IPS-11a (cell line): ENCODE measurements around the gene KNL1.
"Not testable (repeated sequence)": the region's sequence is repeated elsewhere in the genome, so short reads cannot be mapped to it uniquely, and the experiment has no call there.

Experiments used
- H3K4me3 ChIP-seq: one replicate; pipeline ENCODE4 v1.5.1; 2013; ENCODE audit warnings: low read depth, low read length, control low read depth

Gene KNL1

DNA sequence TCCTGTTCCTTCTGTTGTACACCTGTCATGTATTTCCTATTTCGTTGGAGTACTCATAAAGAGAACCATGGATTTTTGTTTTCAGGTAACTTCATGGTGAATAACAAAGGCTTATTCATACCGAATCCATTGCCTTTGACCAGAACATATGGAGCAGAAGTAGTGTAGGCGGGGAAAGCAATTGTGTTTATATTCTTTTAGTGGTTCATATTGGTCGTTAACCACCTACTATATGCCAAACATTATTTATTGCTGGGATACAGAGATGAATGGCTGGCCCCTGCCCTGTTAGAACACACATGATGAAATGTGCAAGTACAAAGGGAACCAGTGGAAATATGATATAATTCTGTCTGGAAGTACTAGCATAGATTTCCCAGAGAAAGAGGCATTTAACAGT, 15.2 kb upstream of the KNL1 start:
- no peak overlapping the region for H3K4me3 ChIP-seq

DNA sequence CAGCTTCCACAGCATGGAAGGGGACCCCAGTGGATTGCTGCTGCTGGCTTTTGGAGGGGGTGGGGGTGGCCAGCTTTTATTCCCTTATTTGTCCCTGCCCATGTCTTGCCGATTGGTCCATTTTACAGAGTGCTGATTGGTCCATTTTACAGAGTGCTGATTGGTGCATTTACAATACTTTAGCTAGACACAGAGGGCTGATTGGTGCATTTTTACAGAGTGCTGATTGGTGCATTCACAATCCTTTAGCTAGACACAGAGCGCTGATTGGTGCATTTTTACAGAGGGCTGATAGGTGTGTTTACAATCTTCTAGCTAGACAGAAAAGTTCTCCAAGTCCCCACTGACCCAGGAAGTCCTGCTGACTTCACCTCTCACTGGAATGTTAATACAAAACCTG, 12.3 kb upstream of the KNL1 start:
- not testable (repeated sequence) for H3K4me3 ChIP-seq

DNA sequence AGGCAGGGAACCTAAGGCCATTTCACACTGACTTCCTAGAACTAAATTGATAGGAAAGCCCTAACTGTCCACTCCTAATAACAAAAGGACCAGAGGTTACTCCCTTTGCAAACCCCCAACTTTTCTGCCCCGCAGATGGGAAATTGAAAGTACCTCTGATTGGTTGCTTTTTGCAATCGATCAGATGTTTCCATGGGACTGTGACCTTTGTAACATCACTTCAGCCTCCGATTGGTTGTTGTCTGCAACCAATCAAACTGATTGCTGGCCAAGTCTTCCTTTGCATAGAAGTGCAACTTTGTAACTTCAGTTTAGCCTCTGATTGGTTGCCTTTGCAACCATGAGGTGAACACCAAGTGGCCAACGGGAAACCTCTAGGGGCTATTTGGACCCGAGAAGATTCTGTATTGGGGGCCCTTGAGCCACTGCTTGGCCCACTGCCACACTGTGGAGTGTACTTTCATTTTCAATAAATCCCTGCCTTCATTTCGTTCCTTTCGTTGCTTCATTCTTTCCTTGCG, 11.3 kb upstream of the KNL1 start:
- no peak overlapping the region for H3K4me3 ChIP-seq

DNA sequence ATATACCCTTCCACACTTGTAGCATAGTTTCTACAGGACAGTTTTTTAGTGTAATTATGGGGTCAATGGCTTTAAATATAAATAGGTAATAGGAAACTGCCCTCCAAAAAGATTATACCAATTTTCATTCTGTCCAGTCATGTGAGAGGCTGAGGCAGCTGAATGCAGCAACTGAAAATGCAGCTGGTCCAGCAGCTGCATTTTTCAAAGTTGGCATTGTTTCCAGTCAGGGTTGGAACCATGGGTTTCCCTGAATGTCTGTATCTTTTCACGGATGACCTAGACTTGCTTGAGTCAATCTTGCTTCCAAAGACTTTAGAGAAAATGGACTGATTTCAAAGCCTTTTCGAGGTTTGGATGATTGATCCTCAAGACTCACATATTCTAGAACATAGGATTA, 9.9 kb upstream of the KNL1 start:
- no peak overlapping the region for H3K4me3 ChIP-seq

DNA sequence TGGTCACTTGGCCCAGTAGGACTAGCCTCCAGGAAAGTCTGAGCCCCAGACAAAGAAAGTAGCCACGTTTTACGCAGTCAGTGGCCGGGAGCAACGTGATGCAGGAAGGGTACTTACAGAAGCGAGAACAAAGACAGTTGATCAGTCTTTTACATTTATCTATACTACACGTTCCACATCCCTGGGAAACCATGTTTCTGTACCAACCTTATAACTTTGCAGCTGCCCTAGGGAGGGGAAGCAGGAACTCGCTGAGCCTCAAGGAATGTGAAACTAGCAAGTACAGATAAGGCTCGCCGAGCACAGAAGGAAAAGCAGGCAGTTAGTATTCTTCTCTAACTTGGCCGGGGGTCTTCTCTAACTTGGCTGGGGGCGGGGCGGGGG, 3.4 kb upstream of the KNL1 start:
- H3K4me3 ChIP-seq, result no peak overlapping the region

- H3K4me3 ChIP-seq, result no peak overlapping the region
Observed at GRCh38 chr15:40591389-40591788, 2.7 kb upstream of the KNL1 start.

DNA sequence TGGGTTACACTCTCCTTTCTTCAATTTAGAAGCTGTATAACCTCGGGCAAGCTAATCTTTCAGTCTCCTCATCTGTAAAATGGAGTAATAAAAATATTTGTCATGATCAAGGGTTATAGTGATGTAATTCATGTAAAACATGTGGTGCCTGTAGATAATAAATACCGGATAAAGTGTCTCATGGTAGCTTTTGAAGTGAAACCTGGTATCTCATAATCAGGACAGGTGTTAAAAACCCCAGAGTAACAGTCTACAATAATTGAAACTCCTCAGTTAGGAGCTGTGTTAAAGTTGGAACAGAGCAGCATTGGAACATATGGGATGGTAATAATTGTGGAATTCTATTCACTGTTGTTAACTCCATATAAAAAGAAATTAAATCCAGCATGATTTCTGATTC, 884 bp upstream of the KNL1 start:
- no peak overlapping the region for H3K4me3 ChIP-seq

GRCh38 chr15:40594429-40594836, 384 bp downstream of the KNL1 start:
- peak overlapping the region; percentile 92 for H3K4me3 ChIP-seq

DNA sequence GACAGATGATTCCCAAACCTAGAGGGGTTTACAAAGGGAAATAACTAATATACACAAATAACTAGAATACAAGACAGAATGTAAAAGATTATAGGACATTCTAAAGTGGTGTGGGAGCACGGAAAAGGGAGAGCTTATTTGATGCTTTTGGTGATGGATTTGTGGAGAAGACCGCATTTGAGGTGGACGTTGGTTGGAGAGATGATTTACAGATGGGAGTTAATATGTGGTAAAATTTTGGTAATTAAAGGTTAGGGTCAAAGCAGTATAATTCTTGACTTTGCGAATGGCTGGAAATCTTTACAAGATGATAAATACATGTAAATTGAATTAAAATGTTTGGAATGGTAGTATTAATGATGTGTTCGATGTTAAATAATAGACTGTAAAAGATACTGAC, 1.2 kb downstream of the KNL1 start:
- peak overlapping the region; percentile 92 for H3K4me3 ChIP-seq

- H3K4me3 ChIP-seq, result no peak overlapping the region
Observed at GRCh38 chr15:40595773-40596172, 1.7 kb downstream of the KNL1 start.

- H3K4me3 ChIP-seq, result no peak overlapping the region
Observed at GRCh38 chr15:40597024-40597423, 3.0 kb downstream of the KNL1 start.

DNA sequence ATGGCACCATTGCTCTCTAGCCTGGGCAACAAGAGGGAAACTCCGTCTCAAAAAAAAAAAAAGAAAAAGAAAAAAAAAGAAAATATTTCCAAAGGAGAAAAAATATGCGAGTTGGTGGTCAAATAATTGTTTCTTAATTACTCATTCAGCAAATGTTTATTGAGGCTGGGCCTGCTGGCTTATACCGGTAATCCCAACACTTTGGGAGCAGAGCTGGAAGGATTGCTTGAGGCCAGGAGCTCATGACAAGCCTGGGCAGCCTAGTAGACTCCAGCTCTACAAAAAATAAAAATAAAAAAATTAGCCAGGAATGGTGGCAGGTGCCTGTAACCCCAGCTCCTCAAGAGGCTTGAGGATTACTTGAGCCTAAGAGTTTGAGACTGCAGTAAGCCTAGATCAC, 4.1 kb downstream of the KNL1 start:
- no peak overlapping the region for H3K4me3 ChIP-seq

- no peak overlapping the region for H3K4me3 ChIP-seq
Observed at GRCh38 chr15:40598672-40599071, 4.6 kb downstream of the KNL1 start.

DNA sequence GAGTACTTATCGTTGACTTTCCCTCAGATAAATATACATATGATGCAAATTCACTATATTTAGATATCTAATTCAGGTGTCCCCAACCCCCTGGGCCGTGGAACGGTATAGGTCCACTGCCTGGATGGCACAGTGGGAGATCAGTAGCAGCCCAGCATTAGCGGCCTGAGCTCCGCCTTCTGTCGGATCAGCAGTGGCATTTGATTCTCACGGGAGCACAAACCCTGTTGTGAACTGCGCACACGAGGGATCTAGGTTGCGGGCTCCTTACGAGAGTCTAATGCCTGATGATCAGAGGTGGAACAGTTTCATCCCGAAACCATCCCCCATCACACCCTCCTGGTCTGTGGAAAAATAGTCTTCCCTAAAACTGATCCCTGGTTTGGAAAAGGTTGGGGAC, 6.9 kb downstream of the KNL1 start:
- H3K4me3 ChIP-seq, result no peak overlapping the region

DNA sequence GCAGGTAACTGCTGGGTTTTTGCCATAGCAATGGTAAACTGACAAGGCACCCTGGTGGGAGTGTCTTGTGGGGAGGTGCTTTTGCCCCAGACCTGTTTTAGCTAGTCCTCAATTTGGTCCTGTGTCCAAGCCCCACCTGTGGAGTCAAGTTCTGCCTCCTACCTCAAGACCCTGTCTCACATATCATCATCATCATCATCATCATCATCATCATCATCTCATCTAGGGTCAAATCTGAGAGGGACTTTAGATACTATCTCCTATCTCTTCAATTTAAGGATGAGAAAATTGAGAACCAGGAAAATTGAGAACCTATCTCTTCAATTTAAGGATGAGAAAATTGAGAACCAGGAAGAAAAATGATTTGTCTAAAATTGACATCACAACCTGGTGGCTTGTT, 9.9 kb downstream of the KNL1 start:
- H3K4me3 ChIP-seq, result no peak overlapping the region

GRCh38 chr15:40613080-40613479, 19.0 kb downstream of the KNL1 start:
- H3K4me3 ChIP-seq, result no peak overlapping the region

GRCh38 chr15:40618023-40618422, 24.0 kb downstream of the KNL1 start:
- H3K4me3 ChIP-seq, result no peak overlapping the region

GRCh38 chr15:40618906-40619305, 24.9 kb downstream of the KNL1 start:
- H3K4me3 ChIP-seq, result no peak overlapping the region

DNA sequence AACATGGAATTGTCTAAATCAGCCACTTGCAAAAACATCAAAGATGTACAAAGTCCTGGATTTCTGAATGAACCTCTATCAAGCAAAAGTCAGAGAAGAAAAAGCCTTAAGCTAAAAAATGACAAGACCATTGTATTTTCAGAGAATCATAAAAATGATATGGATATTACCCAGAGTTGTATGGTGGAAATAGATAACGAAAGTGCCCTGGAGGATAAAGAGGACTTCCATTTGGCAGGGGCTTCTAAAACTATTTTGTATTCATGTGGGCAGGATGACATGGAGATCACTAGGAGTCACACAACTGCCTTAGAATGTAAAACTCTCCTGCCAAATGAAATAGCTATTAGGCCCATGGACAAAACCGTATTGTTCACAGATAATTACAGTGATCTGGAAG, 29.3 kb downstream of the KNL1 start:
- no peak overlapping the region for H3K4me3 ChIP-seq

DNA sequence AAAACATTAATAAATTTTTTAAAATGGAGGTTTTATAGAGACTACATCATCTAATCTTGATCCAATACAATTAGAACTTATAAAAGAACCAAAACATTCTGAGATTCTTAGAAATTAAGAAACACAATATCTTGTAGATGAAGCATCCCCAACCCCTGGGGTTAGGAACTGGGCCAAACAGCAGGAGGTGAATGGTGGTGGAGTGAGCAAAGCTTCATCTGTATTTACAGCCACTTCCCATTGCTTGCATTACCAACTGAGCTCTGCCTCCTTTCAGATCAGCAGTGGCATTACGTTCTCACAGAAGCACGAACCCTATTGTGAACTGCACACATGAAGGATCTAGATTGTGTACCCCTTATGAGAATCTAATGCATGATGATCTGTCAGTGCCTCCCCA, 36.3 kb downstream of the KNL1 start:
- no peak overlapping the region for H3K4me3 ChIP-seq

GRCh38 chr15:40633178-40633577, 39.1 kb downstream of the KNL1 start:
- H3K4me3 ChIP-seq, result no peak overlapping the region

- H3K4me3 ChIP-seq, result no peak overlapping the region
Observed at GRCh38 chr15:40637221-40637745, 43.2 kb downstream of the KNL1 start.

- H3K4me3 ChIP-seq, result no peak overlapping the region
Observed at GRCh38 chr15:40639677-40640076, 45.6 kb downstream of the KNL1 start.

DNA sequence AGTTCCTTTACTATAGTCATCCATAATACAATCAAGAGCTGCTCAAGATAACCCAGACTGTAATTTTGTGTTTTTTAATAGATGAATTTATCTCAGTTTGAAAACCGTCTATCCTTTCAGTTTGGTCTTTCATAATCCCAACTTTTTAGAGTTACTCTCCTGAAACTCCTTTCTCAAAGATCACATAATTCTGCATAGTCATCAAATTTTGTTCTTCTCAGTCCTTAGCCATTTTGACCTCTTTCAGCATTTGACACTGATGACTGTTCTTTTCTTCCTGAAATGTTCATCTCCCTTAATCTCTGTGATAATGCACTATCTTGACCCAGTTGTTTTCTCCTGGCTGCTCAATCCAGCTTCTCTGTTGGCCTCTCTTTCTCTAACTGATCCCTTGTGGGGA, 53.5 kb downstream of the KNL1 start:
- H3K4me3 ChIP-seq, result no peak overlapping the region
